K562 (cell line): Measurements from ENCODE around the gene RNASE8.

Experiments
- RAD21 ChIP-seq, 2 experiments: fragments of 250-450 bp in 1 of 2; fragments of 450-650 bp in 1 of 2; sonication (Bioruptor Pico) in 1 of 2; formaldehyde crosslinking in 1 of 2; IDR thresholded peaks in 1 of 2; conservative IDR thresholded peaks in 1 of 2; 2 replicates each; pipeline versions ENCODE4 v1.4.0 to v1.8.0; 2020 to 2022; ENCODE audit warnings: mild to moderate bottlenecking in 2 of 2, moderate library complexity in 1 of 2
- TBL1XR1 ChIP-seq, 2 experiments: IDR thresholded peaks; 2 replicates each; pipeline ENCODE4 v1.6.1; 2012; ENCODE audit warnings: improper control_type of control experiment in 2 of 2, low read length in 2 of 2, mild to moderate bottlenecking in 1 of 2

DNA sequence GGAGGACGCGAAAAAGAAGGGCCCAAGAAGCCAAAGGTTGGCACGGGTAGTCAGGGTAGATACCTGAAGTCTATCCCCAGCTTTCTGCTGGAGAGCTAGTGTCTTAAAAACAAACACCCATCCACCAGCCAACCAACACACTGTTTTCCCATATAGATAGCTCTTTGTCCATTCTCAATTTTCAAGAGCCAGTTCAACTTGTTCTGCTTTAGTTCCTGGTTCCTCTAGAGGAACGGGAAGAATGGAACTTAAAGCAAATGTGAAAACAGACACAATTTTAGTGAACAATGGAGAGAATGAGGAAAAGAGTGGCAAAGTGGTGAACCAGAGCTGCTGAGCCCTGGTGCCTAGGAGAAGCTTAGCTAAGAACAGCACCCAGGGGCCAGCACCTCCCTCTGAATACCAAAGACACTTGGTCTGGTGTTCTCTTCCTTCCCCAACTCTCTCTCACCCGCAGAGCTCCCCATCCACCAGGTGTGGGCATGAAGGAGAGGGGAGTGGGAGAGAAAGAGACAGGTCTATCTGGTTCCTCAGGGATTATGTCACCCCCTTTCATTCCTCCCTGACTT is 36.6 kb upstream of the RNASE8 start:
- TF ChIP-seq TBL1XR1 (IDR thresholded peaks at IDR 0.05; ENCODE audit: low read length in 2 of 2) (no peak), RAD21 (CRISPR knock-in tag; conservative IDR thresholded peaks at IDR 0.05 in 1 of 2, IDR thresholded peaks at IDR 0.05 in 1 of 2) (no peak)
